Femur (tissue), 1 donor: ENCODE measurements around the gene KLHL29.

Source experiments
- DNase-seq: peaks from one replicate; pipeline ENCODE4 v3.0.0-alpha.2; 2017

KLHL29 gene

DNA sequence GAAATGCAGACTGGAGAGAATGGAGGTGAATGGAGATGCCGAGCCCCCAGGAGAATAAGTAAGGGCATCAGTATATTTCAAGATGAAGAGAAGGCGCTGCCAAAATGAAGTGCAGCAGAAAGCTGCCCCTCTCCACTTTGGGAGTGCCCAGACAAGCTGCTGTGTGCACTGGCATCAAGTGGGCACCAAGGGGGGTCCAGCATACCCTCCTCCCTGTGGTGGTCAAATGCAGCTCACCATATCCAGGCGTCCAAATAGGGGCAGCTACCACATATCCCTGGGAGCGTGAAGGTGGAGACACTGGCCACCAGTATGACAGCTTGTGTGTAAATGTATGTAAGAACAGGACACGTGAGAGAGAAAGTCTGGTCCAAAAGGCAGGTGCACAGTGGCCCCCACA, 236.6 kb downstream of the KLHL29 start:
- no peak for DNase-seq

DNA sequence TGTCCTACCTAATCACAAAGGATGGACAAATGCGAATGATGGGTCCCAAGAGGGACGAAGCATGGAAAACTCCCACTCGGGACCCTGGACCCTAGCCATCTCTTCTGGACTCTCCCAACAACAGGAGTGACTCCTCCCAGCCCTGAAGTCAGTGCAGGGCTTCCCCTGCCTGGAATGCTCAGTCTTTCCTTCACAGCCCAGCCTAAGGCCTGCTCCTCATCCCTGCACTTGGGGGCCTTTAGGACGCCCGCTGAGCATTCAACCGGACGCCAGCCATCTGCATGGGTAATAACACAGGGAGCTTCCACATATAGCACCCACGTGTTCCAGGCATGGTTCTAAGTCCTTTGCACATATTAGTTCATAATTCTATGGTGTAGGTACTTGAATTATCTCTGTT, 237.5 kb downstream of the KLHL29 start:
- no peak for DNase-seq

DNA sequence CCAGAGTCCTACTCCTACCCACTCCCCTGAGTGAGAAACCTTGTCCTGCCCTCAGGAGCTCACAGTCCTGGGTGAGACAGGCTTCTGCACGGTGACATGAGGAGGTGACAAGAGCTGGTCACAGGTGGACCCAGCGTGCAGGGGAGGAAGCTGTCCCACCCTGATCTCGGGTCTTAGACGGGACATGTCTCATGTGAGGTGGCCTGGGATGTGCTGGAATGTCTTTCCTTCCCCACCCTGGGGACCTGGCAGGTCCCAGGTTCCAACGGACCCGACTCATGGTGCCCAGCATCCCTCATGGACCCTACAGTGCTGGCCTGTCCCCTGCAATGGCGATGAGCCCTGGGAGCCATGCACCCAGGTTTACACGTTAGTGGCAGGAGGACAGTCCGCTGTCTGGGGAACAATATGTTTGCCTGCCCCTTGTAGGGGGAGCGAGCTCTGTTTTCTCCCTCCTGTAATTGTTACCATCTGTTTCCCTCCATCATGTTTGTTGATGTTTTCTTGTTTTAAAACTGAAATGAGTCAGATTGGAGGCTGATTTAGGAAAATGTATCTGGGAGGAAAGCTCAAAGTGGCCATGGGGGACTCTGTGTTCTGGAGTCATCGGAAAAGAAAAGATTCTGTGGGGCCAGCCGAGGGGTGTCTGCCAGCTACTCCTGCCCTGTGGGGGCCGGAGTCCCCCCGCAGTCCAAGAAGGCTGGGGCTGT, 238.1 kb downstream of the KLHL29 start:
- no peak for DNase-seq

DNA sequence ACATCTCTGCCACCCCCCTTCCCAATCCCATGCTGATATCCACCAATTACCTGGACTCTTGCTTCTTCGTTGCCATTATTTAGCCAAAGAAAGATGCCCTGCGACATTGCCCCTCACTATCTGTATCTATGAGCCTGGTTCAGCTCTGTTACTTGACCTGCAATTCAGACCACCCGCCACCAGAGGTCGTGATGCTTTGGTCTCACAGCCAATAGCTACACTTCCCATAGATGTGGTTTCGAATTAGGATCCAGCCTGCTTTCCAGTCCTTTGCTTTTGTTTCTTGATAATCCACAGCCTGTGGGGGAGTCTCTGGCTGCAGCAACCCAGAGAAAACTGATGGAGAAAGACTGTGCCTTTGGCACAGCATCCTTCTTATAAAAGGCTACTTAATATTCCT, 239.4 kb downstream of the KLHL29 start:
- no peak for DNase-seq

DNA sequence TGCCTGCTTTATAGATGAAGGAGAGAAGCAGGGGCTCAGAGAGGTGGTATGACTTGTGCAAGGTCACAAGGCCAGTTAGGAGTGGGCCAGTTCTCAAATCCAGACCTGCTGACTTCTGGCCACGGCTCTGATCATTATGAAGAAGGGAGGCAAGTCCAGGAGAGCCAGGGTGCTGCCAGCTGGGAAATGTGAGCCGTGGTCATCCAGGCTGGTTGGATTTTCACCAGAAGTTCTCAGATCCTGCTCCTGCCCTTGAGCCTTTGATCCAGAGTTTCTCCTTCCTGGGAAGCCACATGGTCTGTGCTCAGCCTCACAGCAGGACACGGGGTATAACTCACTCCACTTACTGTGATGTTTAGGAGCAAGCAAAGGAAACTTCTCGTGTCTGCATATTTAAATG, 239.9 kb downstream of the KLHL29 start:
- no peak for DNase-seq

DNA sequence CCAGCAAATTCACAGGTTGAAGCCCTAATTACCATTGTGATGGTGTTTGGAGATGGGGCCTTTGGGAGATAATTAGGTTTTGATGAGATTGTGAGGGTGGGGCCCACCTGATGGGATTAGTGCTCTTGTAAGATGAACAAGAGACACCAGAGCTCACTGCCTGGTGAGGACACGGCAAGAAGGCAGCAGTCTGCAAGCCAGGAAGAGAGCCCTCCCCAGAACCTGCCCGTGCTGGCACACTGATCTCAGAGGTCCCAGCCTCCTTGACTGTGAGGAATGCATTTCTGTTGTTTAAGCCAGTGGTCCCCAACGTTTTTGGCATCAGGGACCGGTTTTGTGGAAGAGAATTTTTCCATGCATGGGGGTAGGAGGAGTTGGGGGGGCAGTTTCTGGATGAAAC, 240.7 kb downstream of the KLHL29 start:
- DNase-seq: no peak

DNA sequence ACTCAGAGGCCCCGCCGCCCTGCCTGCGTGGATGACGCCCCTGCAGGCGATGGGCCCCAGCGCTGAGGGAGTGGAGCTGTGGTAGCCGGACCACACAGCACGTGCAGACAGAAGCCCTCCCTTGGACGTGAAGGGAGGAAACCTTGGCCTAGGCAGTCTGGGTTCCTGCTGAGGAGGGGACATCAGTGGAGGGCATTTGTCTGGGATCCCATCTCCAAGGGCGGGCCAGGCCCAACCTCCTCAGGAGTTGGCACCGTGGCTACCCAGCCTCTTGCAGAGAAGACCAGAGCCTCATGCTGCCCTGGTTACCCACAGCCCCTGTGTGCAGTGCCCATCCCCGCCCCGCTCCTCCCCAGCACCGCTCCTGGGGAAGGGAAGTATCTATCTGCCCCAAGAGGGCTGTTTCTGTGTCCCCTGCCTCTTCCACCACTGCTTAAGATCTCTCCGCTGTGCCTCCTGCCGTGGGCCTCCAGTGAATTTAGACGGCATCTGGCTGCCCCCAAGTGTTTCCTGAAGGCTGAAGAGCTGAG, 241.8 kb downstream of the KLHL29 start:
- no peak for DNase-seq

DNA sequence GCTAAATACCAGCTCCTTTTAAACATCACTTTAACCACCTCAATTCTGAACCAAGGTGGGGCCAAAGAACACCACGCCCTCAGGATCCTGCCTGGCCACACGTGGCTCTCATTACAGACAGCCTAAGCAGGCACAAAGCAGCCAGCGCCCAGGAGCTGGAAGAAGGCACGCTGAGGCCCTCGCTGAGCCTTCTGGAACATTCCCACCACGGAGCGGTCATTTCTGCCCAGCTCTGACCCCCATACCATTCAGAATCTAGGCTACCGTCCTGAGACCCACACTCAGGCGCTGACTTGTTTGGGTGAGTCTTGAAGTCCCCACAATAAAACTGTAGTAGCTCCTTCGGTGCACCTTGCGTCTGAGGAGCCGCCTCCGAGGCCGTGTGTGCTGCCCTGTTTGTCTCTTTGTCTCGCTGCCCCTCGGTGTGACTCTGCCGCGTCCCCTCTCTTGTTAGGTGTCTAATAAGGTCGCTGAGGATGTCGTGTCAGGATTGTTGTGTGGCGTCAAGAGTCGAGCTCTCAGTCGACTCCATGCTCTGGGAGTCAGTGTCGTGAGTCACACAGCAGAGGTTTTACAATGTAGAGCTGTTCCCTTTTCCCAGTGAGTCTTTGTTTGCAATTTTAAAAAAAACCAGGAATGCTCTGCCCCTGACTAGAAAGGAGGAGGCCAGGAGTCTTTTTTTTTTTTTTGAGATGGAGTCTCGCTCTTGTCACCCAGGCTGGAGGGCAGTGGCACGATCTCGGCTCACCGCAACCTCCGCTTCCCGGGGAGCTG, 242.4 kb downstream of the KLHL29 start:
- DNase-seq: no peak

DNA sequence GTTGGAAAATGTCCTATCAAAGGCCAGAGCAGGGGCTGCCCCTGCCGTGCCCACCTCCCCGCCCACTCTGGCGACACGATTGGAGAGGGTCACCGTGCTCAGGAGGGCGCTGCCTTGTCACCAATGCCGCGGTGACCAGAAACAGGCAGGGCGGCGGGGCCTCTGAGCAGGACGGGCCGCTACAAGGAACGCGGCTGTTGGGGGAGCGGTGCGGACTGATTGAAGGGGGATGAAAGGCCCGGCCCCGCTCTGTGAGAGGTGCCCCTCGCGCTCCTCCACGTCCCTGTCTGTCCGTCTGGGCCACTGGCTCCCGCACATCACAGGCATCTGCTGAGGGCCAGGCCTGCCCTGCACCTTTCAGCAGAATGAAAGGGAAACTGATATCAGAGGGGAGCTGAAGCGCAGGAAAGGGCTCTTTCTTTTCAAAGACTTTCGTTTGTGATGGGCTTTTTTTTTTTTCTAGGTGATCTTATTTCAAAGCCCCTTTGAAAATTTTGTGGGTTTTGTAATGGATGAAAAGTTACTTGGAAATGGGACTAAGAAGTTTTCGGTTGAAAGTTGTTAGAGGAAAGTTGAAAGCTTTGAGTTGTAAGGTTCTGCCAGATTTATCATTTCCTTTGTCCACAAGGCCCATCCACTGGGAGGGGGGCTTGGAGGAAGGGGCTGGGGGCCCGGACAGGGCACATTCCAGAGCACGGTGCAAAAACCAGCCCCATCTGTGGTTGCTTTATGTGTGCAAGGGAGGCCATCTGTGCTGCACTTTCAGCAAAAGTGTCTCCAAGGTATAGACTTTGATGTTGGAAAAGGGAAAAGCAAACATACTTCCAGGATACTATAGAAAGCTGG, 244.2 kb downstream of the KLHL29 start:
- DNase-seq: no peak

DNA sequence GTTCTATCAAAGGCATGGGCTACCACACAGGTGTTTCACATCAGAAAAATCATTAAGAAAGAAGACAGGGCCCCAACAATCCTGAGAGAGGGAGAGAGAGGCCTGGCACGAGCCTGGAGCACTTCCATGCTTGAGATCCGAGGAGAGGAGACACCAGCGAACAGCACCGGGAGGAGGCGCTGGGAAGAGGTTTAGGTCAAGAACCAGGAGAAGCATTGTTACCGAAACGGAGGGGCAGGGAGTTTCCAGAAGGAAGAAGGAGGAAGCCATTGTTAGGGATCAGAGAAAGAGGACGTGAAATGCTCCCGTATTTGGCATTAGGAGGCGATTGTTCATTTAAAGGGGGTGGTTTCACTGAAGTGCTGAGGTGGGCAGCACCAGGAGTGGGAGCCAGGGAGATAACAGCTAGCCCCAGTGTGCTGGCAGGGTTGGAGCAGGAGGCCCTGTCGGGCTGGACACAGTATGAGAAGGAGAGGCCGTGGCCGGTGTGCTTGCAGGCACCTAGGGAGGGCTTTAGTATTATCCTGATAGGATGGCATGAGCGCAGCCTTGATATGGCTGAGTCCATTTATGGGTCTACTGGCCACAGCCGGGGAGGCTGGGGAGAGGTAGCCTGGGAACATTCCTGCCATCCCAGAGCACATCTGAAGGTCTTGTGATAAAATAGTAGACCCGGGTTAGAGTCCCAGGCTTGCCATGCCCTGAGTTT, 244.9 kb downstream of the KLHL29 start:
- no peak for DNase-seq

DNA sequence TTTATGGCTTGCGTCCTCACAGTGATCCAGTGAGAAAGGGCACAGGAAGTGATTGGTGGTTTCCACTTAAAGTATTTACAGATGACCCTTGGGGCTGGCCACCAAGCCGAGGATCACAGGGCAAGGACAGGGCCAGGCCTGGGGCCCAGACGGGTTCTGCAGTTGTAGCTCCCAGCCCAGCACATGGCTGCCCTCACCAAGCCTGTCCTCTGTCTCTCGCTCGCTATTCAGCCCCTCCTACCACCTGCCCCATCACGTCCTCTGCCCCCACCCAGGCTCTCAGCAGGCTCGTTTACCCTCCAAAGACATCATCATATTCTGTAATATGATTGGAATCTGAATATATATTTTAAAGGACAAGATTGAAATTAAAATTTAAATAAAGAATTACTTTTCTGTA, 246.0 kb downstream of the KLHL29 start:
- DNase-seq: no peak

DNA sequence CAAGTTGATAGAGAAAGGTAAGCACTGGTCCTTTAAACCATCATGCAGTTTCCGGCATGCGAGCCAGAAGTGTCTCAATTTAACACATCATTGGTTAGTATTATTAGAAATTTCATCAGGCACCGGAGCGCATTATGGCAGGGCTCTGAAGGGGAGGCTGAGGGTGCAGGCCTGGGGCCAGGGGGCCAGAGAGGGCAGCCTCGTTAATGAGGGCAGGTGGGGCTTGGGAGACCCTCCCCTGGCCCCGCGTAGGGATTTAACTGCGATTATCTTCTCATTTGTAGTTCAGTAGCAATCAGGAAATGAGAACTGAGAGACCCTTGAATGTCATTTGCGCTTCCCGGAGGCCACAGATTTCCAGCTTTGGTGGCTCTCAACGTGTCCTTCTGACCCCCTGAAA, 246.4 kb downstream of the KLHL29 start:
- no peak for DNase-seq

DNA sequence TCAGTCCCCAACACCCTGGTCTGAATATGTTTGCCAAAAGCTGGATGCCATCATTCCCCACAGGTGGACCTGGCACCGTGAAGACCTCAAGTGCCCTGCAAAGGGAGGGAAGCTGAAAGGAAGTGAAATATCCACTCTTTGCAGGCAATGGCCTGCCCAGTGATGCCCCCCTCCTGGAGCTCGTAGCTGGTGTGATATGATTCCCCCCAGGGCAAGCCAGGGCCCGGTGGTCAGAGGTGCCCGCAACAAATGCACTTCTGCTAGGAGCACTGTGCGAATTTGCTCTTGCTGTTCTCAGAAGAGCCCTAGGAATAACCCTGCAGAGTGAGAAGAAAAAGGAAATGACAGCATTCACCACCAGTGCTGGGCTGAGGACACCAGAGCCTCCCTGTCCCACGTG, 247.4 kb downstream of the KLHL29 start:
- DNase-seq: no peak

DNA sequence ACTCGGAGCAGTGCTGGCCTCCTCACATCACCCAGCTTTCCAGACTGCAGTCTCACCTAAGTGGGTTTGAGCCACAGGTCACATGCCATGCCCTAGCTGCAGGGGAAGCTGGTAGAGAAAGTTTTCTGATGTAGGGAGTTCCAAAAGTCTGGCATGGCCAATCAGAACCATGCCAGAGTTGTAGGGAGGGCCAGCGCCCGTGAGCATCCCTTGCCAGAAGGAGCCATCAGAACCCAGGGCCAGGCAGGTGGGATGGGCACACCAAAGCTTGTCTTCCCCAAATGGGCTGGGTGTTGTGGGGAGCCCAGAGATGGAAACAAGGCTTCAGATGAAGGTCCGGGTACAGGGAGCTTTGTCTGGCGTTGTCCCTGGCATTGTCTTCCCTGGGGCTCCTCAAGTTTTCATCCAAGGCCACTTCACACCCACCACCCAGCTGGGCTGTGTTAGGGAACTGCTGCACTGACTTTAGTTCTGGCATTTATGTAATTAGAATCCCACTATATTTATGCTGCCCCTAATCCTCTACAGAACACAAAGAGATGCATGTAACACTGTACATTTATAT, 247.9 kb downstream of the KLHL29 start:
- no peak for DNase-seq

DNA sequence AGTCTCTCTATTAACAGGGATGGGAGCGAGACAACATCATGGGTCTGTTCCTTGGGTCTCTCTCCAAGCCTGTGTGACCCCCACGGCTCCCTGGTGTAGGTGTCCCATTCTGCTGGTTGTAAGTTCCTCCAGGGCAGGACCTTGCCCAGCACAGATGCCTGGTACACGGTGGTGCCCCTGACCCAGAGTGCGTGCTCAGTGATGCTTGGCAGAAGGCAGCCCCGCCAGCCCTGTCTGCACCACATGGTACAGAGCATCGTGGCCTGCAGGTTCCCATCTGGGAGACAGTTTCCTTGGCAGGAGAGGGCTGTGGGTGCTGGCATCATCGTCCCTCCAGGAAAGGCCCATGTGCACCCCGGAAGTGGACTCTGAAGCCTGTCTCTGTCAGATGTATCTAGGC, 249.0 kb downstream of the KLHL29 start:
- no peak for DNase-seq

DNA sequence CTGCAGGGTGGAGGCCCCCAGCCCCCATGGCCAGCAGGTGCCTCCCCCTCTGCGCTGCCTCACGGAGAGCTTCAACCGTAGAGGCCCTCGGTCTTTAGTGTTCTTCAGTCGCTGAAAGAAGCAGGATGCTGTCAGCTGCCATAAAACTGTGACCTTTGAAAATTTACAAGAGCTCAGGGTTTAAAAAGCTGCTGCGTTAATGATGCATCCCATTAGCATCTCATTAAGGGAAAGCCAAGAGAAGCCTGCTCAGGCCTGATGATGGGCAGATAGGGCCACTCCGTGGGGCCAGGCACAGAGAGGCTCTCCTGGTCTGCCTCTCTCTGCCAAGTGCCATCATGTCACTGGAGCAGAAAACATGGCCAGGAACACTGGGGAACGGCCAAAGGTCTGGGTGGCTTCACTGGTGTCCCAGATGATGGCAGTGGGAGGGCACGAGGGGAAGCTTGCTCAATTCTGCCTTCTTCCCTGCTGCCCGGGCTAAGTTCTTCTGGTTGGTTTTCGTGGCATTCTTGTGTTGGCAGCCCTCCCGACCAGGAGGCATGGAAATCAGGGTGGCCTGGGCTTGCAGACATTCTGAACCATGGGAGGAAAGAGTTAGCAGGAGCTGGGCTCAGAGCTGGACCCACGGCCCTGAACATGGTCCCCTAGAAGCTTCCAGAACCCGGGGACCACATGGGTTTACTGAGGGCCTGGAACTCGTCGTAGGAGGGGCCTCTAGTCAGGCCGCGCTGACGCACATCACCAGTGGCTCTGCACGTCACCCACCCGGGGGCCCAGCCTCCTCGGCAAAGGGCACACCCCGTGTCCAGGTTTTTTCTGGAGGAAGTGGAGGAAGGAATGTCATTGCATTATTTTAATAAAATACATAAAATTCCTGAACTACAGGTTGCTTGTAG, 250.7 kb downstream of the KLHL29 start:
- DNase-seq: no peak

DNA sequence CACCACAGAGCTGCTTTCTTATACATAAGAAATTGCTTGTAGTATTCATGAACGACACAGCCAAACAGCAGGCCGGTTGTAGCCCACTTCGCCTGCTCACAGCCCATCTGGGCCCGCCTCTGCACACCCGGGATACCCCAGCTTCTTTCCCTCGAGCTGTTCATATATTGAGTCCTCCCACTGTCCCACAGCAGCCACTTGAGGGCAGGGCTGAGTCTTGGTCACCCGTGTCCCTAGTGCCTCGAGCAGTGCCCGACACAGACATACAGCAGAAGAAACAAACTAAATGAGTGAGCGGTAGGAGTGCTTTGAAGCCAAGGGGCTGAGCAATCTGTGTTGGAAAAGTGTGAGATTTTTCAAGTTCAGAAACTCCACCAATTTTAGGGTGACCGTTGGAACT, 251.4 kb downstream of the KLHL29 start:
- DNase-seq: no peak

DNA sequence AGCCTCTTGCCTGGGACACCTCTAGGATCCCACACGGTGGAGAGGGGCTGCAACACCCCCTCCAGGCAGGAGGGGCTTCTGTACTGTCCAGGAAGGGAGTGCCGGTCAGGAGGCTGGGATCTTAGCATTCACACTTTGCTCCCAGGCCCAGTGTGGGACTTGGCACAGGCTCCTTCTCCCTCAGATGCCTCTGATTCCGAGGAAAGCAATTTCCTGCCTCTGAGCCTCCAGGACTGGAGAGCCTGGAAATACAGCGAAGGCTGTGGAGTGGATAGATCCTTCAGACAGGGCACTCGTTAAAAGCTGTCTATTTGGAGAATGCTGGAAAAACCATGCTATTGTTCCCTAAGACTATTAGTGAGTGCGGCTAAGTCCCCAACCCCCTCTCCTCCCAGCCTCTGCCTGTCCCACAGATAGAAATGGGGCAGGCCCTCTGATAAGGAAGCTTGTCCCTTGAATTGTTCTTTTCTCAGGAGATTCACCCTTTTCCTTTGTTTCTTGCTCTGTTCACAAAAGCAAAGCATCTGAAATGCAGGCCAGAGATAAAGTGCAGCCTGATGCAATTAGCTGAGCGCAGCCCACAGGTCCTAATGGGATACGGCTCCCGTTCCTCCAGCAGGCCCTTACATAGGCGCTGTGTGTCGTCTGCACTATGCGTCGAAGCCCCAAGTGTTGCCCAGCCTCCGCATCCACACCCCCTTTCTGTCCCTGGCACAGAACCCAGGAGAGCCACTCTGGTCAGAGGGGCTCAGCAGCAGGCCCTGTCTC, 252.2 kb downstream of the KLHL29 start:
- DNase-seq: peak; percentile 66

DNA sequence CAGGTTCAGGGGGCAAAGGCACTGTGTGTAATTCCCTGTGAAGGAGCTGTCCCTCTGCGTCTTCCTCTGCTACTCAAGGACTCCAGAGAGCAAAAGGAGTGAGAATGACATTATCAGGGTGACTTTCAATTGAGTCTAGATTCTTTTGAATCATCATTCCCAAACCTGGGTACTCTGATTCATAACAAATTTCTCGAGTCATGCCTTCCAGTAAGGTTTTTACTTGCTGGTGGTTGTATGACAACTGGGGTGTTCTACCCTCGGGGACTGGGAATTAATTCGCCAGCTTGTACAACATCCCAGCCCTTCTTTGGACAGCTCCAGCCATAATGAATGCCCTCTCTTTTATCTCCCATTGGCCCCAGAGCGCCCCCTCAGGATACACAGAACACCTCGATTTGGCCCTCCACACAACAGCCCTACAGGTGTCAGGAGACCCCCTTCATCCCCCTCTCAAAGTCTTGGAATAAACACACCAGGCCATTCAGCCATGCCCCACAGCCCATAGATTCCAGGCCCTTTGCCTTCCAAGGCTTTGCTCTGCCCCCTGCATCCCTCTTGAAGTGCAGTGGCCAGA, 254.5 kb downstream of the KLHL29 start:
- no peak for DNase-seq

DNA sequence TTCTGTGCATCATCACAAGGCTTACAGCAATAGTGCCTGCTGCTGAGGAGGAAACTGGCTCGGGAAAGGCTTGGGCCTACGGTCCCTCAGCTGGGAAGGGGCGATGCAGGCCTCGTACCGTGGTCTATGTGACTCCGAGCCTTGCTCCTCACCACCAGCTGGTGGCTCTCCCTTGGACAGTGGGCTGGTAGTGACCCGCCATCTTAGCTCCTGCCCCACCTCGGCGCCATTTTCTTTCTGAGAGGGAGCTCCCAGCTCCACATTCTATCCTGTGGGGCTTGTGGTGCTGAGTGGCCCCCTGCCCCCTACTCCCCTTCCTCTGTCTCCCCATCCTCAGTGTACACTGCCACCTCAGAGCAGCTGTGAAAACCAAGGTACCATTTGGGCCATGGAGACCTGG, 255.7 kb downstream of the KLHL29 start:
- DNase-seq: no peak
